ENCODE measurements around the gene TRIO. TPM values are rescaled to one million over a fixed set of nuclear protein-coding genes. Genes with fewer than 3 reads are reported as not detected.

The TRIO gene
- total and polyA plus RNA-seq, 4 donors: 23.8 to 243 (median 110) TPM

GRCh38 chr5:14155075-14155474 lies 11.9 kb downstream of the TRIO start:
- H3K4me1 ChIP-seq (ENCODE audit: control insufficient read depth in 5 of 5, insufficient read depth in 5 of 5, low read length in 5 of 5): peaks cover 19 to 53% (median 34%) of the 10 kb centered on the region in 5 donors

GRCh38 chr5:14155739-14156138 lies 12.6 kb downstream of the TRIO start:
- Histone ChIP-seq H3K27me3 (ENCODE audit: control insufficient read depth in 3 of 3, insufficient read depth in 3 of 3, low read length in 2 of 3) (peaks cover 0 to 4% (median 0%) of the 10 kb centered on the region in 3 donors), H3K4me1 (ENCODE audit: control insufficient read depth in 5 of 5, insufficient read depth in 5 of 5, low read length in 5 of 5) (peaks cover 19 to 51% (median 34%) of the 10 kb centered on the region in 5 donors), H3K9ac (ENCODE audit: insufficient read depth in 1 of 2, low read length in 2 of 2) (no peak overlapping the region), H3K9me3 (ENCODE audit: control insufficient read depth in 4 of 4, insufficient read depth in 3 of 4, low read length in 3 of 4) (no peaks in the 10 kb centered on the region), H3K4me3 (no peak overlapping the region), H3K36me3 (ENCODE audit: control insufficient read depth in 4 of 4, insufficient read depth in 4 of 4, low read length in 4 of 4) (peaks cover 0 to 1% (median 0%) of the 10 kb centered on the region in 4 donors), H3K27ac (ENCODE audit: low read depth in 1 of 2, low read length in 1 of 2) (no peak overlapping the region)
- DNase-seq (no peak), ATAC-seq (ENCODE audit: insufficient read depth, low FRiP score) (no peak)
- TF ChIP-seq CTCF (IDR thresholded peaks at IDR 0.05; ENCODE audit: control extremely low read depth, extremely low read depth): no peak
- WGBS, 2 donors: 96 to 100% methylated on average over 1 of the region's 1 CpG

More at GRCh38 chr5:14155075-14155474, 11.9 kb downstream of the TRIO start:
- no peak overlapping the region for H3K9ac ChIP-seq (ENCODE audit: insufficient read depth in 1 of 2, low read length in 2 of 2)
- no peak for DNase-seq
- peaks cover 0 to 1% (median 0%) of the 10 kb centered on the region in 4 donors for H3K36me3 ChIP-seq (ENCODE audit: control insufficient read depth in 4 of 4, insufficient read depth in 4 of 4, low read length in 4 of 4)
- peaks cover 0 to 4% (median 0%) of the 10 kb centered on the region in 3 donors for H3K27me3 ChIP-seq (ENCODE audit: control insufficient read depth in 3 of 3, insufficient read depth in 3 of 3, low read length in 2 of 3)
- WGBS, 2 donors: 52 to 67% methylated on average over 1 of the region's 1 CpG
- no peak overlapping the region for H3K27ac ChIP-seq (ENCODE audit: low read depth in 1 of 2, low read length in 1 of 2)
- no peaks in the 10 kb centered on the region for H3K9me3 ChIP-seq (ENCODE audit: control insufficient read depth in 4 of 4, insufficient read depth in 3 of 4, low read length in 3 of 4)
- H3K4me3 ChIP-seq: no peak overlapping the region
- no peak for ATAC-seq (ENCODE audit: insufficient read depth, low FRiP score)
- TF ChIP-seq CTCF (IDR thresholded peaks at IDR 0.05; ENCODE audit: control extremely low read depth, extremely low read depth): no peak

GRCh38 chr5:14156290-14156649 lies 13.1 kb downstream of the TRIO start:
- no peak overlapping the region for H3K9ac ChIP-seq (ENCODE audit: insufficient read depth in 1 of 2, low read length in 2 of 2)
- H3K4me1 ChIP-seq (ENCODE audit: control insufficient read depth in 5 of 5, insufficient read depth in 5 of 5, low read length in 5 of 5): peaks cover 22 to 52% (median 29%) of the 10 kb centered on the region in 5 donors

More at GRCh38 chr5:14156290-14156649, 13.1 kb downstream of the TRIO start:
- no peak for ATAC-seq (ENCODE audit: insufficient read depth, low FRiP score)
- H3K4me3 ChIP-seq: no peak overlapping the region
- no peak for DNase-seq
- peaks cover 0 to 1% (median 0%) of the 10 kb centered on the region in 4 donors for H3K36me3 ChIP-seq (ENCODE audit: control insufficient read depth in 4 of 4, insufficient read depth in 4 of 4, low read length in 4 of 4)
- no peak overlapping the region for H3K27ac ChIP-seq (ENCODE audit: low read depth in 1 of 2, low read length in 1 of 2)
- H3K27me3 ChIP-seq (ENCODE audit: control insufficient read depth in 3 of 3, insufficient read depth in 3 of 3, low read length in 2 of 3): peaks cover 0 to 4% (median 0%) of the 10 kb centered on the region in 3 donors
- no peak for TF ChIP-seq CTCF (IDR thresholded peaks at IDR 0.05; ENCODE audit: control extremely low read depth, extremely low read depth)
- H3K9me3 ChIP-seq (ENCODE audit: control insufficient read depth in 4 of 4, insufficient read depth in 3 of 4, low read length in 3 of 4): no peaks in the 10 kb centered on the region
- WGBS, 2 donors: 66 to 73% methylated on average over 6 of the region's 6 CpGs

Data from lung (tissue), 12 donors.